DOHH2 (cell line): Measurements from ENCODE around the gene HEATR5A.
"Not testable (repeated sequence)": the region's sequence is repeated elsewhere in the genome, so short reads cannot be mapped to it uniquely, and the experiment has no call there.

ENCODE experiments used
- H3F3A ChIP-seq: fragments of 200-600 bp; sonication (generic), shearing (Covaris generic); 2 replicates; pipeline ENCODE4 v1.6.0; 2016; ENCODE audit warnings: antibody characterized with exemption, mild to moderate bottlenecking; ENCODE audit not compliant: control insufficient read depth, insufficient read depth
- H3K27ac ChIP-seq: fragments of 200-600 bp; sonication (generic); 2 replicates; pipeline ENCODE4 v1.5.1; 2014; ENCODE audit warnings: low read depth, mild to moderate bottlenecking, low read length, moderate library complexity
- H3K27me3 ChIP-seq: fragments of 200-600 bp; sonication (generic); 2 replicates; pipeline ENCODE4 v1.6.1; 2014; ENCODE audit warnings: mild to moderate bottlenecking, low read length, mixed read lengths; ENCODE audit not compliant: control insufficient read depth
- H3K36me3 ChIP-seq: fragments of 200-600 bp; sonication (generic); 2 replicates; pipeline ENCODE4 v1.6.1; 2014; ENCODE audit warnings: mild to moderate bottlenecking, low read length, moderate library complexity, mixed read lengths; ENCODE audit not compliant: control insufficient read depth
- H3K4me1 ChIP-seq: fragments of 200-600 bp; sonication (generic); 2 replicates; pipeline ENCODE4 v1.6.1; 2014; ENCODE audit warnings: mild to moderate bottlenecking, low read length, mixed read lengths; ENCODE audit not compliant: control insufficient read depth
- H3K4me2 ChIP-seq: fragments of 200-600 bp; sonication (generic); 2 replicates; pipeline ENCODE4 v1.6.0; 2014; ENCODE audit warnings: mild to moderate bottlenecking, low read length, moderate library complexity
- H3K4me3 ChIP-seq: fragments of 200-600 bp; sonication (generic); 2 replicates; pipeline ENCODE4 v1.5.1; 2014; ENCODE audit warnings: mild to moderate bottlenecking, low read length, mixed read lengths
- H3K79me2 ChIP-seq: fragments of 200-600 bp; sonication (generic); 2 replicates; pipeline ENCODE4 v1.6.1; 2014; ENCODE audit warnings: mild to moderate bottlenecking, low read length, mixed read lengths; ENCODE audit not compliant: control insufficient read depth
- H3K9me2 ChIP-seq: fragments of 200-600 bp; sonication (generic); replicated peaks from 2 replicates; pipeline ENCODE4 v1.6.1; 2014; ENCODE audit warnings: mild to moderate bottlenecking, low read length, mixed read lengths; ENCODE audit not compliant: control insufficient read depth
- H3K9me3 ChIP-seq: fragments of 200-600 bp; sonication (generic); 2 replicates; pipeline ENCODE4 v1.6.1; 2014; ENCODE audit warnings: antibody characterized with exemption, low read length, mixed read lengths; ENCODE audit not compliant: control insufficient read depth, insufficient read depth
- H4K20me1 ChIP-seq: fragments of 200-600 bp; sonication (generic); 2 replicates; pipeline ENCODE4 v1.6.0; 2014; ENCODE audit warnings: low read depth, mild to moderate bottlenecking, antibody characterized with exemption, low read length, moderate library complexity; ENCODE audit not compliant: control insufficient read depth, insufficient read depth
- EZH2phosphoT487 ChIP-seq: fragments of 200-600 bp; sonication (generic); IDR thresholded peaks from 2 replicates; pipeline ENCODE4 v1.6.1; 2017; ENCODE audit warnings: borderline replicate concordance, mild to moderate bottlenecking, antibody characterized with exemption, low read length, moderate library complexity, mixed read lengths
- TF ChIP-seq, protein P1 (sequence below): fragments of 200-600 bp; sonication (generic); IDR thresholded peaks from one replicate; pipeline ENCODE4 v1.5.1; 2014; ENCODE audit warnings: antibody characterized with exemption, mild to moderate bottlenecking, low read depth, low read length; ENCODE audit not compliant: poor library complexity, severe bottlenecking

Gene HEATR5A

DNA sequence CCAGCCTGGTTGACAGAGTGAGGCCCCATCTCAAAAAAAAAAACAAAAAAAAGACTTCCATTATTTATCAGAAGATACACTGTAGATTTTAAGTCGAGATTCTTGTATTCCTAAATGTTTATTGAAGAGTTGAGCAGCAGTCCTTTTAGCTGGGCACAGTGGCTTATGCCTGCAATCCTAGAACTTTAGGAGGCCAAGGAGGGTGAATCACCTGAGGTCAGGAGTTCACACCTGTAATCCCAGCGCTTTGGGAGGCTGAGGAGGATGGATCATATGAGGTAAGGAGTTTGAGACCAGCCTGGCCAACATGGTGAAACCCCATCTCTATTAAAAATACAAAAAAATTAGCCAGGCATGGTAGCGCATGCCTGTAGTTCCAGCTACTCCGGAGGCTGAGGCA, 57.6 kb downstream of the HEATR5A start:
- Histone ChIP-seq H3K9me3 (no peaks in the 10 kb centered on the region), H3K9me2 (no peaks in the 10 kb centered on the region), H3K4me1 (no peaks in the 10 kb centered on the region), H3K27ac (no peak overlapping the region), H4K20me1 (no peaks in the 10 kb centered on the region), H3K27me3 (no peaks in the 10 kb centered on the region), H3K4me3 (no peak overlapping the region), H3K4me2 (no peak overlapping the region), H3K36me3 (no peaks in the 10 kb centered on the region), H3K79me2 (no peaks in the 10 kb centered on the region), H3F3A (no peaks in the 10 kb centered on the region)
- TF ChIP-seq, protein P1, sequence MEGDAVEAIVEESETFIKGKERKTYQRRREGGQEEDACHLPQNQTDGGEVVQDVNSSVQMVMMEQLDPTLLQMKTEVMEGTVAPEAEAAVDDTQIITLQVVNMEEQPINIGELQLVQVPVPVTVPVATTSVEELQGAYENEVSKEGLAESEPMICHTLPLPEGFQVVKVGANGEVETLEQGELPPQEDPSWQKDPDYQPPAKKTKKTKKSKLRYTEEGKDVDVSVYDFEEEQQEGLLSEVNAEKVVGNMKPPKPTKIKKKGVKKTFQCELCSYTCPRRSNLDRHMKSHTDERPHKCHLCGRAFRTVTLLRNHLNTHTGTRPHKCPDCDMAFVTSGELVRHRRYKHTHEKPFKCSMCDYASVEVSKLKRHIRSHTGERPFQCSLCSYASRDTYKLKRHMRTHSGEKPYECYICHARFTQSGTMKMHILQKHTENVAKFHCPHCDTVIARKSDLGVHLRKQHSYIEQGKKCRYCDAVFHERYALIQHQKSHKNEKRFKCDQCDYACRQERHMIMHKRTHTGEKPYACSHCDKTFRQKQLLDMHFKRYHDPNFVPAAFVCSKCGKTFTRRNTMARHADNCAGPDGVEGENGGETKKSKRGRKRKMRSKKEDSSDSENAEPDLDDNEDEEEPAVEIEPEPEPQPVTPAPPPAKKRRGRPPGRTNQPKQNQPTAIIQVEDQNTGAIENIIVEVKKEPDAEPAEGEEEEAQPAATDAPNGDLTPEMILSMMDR = no peak
- no peak for TF ChIP-seq EZH2phosphoT487

DNA sequence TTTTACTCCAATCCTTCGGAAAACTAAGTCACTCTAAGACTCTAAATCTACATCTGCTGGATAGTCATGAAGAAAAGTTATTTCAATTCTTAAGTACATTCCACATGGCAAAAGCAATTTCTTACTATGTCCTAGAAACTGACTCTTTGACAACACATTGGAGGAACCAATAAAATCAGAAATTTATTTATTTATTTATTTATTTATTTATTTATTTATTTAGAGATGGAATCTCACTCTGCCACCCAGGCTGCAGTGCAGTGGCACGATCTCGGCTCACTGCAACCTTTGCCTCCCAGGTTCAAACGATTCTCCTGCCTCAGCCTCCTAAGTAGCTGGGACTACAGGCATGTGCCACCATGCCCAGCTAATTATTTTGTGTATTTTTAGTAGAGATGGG, 58.6 kb downstream of the HEATR5A start:
- H4K20me1 ChIP-seq, H3K36me3 ChIP-seq, H3K9me2 ChIP-seq, H3K9me3 ChIP-seq, H3K27ac ChIP-seq, H3K4me1 ChIP-seq, H3K4me3 ChIP-seq, H3K4me2 ChIP-seq, H3K27me3 ChIP-seq, H3K79me2 ChIP-seq, H3F3A ChIP-seq: not testable (repeated sequence)

DNA sequence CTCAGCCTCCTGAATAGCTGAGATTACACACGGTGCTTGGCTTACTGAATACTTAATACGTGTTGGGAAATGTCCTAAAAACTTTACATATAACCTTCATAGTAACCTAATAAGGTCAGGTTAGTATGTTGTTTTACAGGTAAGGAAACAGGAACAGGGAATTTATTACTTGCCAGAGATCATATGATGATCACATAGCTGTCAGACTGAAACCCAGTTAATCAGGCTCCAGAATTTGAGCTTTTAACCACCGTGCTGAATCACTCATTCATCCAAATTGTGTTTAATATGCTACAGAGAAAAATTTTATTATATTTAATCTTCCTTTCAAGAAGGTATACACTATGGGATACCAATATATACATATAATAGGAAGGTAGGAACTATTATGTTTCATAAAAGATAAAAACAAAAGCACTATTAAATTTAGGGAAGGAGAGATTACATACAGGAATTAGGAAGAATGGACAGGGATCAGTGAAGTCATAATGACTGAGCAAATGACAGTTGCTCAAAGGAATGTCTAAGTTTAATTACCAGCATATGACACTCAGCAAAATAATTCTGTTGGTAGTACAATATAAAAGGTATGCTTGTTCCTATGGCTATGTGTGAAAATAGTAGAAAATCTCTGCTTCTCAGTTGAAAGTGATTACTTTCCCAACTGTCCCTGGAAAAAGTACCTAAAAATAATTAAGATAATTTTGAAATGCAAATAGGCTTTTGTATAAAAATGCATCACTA, 59.3 kb downstream of the HEATR5A start:
- no peaks in the 10 kb centered on the region for H4K20me1 ChIP-seq
- H3K4me3 ChIP-seq = no peak overlapping the region
- no peak overlapping the region for H3K4me2 ChIP-seq
- no peaks in the 10 kb centered on the region for H3K79me2 ChIP-seq
- no peaks in the 10 kb centered on the region for H3K9me2 ChIP-seq
- H3K4me1 ChIP-seq = peaks cover 13% of the 10 kb centered on the region
- H3F3A ChIP-seq = no peaks in the 10 kb centered on the region
- TF ChIP-seq EZH2phosphoT487 = no peak
- TF ChIP-seq, protein P1 = no peak
- no peaks in the 10 kb centered on the region for H3K27me3 ChIP-seq
- H3K9me3 ChIP-seq = no peaks in the 10 kb centered on the region
- H3K27ac ChIP-seq = no peak overlapping the region
- no peaks in the 10 kb centered on the region for H3K36me3 ChIP-seq

DNA sequence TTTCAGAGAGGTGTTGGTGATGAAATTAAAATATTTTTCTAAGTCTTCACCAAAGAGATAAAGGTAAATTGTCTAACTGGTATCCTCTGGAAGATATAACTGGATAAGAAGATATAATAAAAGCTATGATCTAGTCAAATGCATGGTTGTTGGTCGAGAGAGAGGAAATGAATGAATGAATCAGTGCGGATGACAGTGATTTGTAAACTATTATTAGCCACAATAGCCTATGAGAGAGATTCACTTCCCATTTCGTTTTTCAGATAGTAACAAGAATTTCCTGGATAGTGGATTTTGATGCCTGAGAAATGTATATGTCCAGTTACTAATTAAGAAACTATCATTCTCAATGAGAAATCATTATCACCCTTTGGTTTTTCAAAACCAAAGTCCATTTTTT, 63.1 kb downstream of the HEATR5A start:
- Histone ChIP-seq H3K27ac (no peak overlapping the region), H4K20me1 (no peaks in the 10 kb centered on the region)

More for the DNA sequence above, 63.1 kb downstream of the HEATR5A start:
- 0 out of 2 replicates have a peak overlapping the region, but pooled peaks have one; percentile 2 for H3K4me2 ChIP-seq
- H3K36me3 ChIP-seq = no peaks in the 10 kb centered on the region
- TF ChIP-seq EZH2phosphoT487 = no peak
- TF ChIP-seq, protein P1 = no peak
- H3K27me3 ChIP-seq = no peaks in the 10 kb centered on the region
- no peaks in the 10 kb centered on the region for H3K79me2 ChIP-seq
- H3K4me3 ChIP-seq = no peak overlapping the region
- peaks cover 21% of the 10 kb centered on the region for H3K4me1 ChIP-seq
- no peaks in the 10 kb centered on the region for H3K9me2 ChIP-seq
- H3K9me3 ChIP-seq = no peaks in the 10 kb centered on the region
- H3F3A ChIP-seq = 0 out of 2 replicates have a peak, but pooled peaks cover 2% of the 10 kb centered on the region
